GM12878 (cell line): ENCODE measurements around the gene ARID3B. TPM values are rescaled to one million over a fixed set of nuclear protein-coding genes. Genes with fewer than 3 reads are reported as not detected.

Experiments
- ATAC-seq: fragments of 200-7000 bp; cut with Tn5 transposase; 3 replicates; pipeline ENCODE4 v1.9.1; 2020; ENCODE audit warnings: mild to moderate bottlenecking, moderate library complexity
- BruUV-seq: library from RNA; stranded (reverse); fragments of 400-500 nt; replicated peaks from 2 replicates; lab custom pipeline; 2021; lab: Mats Ljungman, UMichigan
- CTCF ChIA-PET: fragments of 300-600 bp; sonication (Branson Sonifier 250); formaldehyde crosslinking; extraction: SDS; loops from one replicate; lab custom pipeline; 2021; ENCODE audit warnings: inconsistent platforms; lab: Yijun Ruan, JAX
- POLR2A ChIA-PET: fragments of 350-600 bp; formaldehyde crosslinking; extraction: SDS; loops from one replicate; lab custom pipeline; 2021; ENCODE audit warnings: inconsistent platforms; lab: Charles Lee
- RAD21 ChIA-PET: fragments of 300-600 bp; sonication (Branson Sonifier 250); formaldehyde crosslinking; loops from one replicate; lab custom pipeline; 2023; ENCODE audit warnings: antibody characterized with exemption; ENCODE audit not compliant: unreplicated experiment; lab: Charles Lee
- SMC1A ChIA-PET: fragments of 300-600 bp; sonication (Branson Sonifier 250); formaldehyde crosslinking; loops from one replicate; lab custom pipeline; 2023; ENCODE audit not compliant: unreplicated experiment, uncharacterized antibody; lab: Charles Lee
- DNase-seq: peaks from one replicate; pipeline ENCODE4 v3.0.0-alpha.2; 2011; ENCODE audit warnings: low read depth, low spot score
- FAIRE-seq: peaks from 3 replicates; lab custom pipeline; 2011; peaks lifted over from hg19 to GRCh38; lab: Jason Lieb, UNC
- H2AFZ ChIP-seq: 2 replicates; pipeline ENCODE4 v1.6.0; 2011; ENCODE audit warnings: low read depth, low read length, control low read depth; ENCODE audit not compliant: control insufficient read depth
- H3K27ac ChIP-seq: 2 replicates; pipeline ENCODE4 v1.5.1; 2011; ENCODE audit warnings: control low read depth; ENCODE audit not compliant: control insufficient read depth, insufficient read depth
- H3K27me3 ChIP-seq, 2 experiments: replicated peaks in 1 of 2; 2 replicates each; pipeline versions ENCODE4 v1.6.0 to v1.6.1; 2011; ENCODE audit warnings: low read length in 1 of 2; ENCODE audit not compliant: control insufficient read depth in 2 of 2, insufficient read depth in 2 of 2
- H3K36me3 ChIP-seq, 2 experiments: 2 replicates each; pipeline ENCODE4 v1.5.1; 2011; ENCODE audit warnings: low read length in 1 of 2; ENCODE audit not compliant: control insufficient read depth in 2 of 2, insufficient read depth in 2 of 2
- H3K4me1 ChIP-seq: 2 replicates; pipeline ENCODE4 v1.6.1; 2011; ENCODE audit warnings: mild to moderate bottlenecking, low read length, moderate library complexity, mixed read lengths; ENCODE audit not compliant: control insufficient read depth, insufficient read depth
- H3K4me2 ChIP-seq: 2 replicates; pipeline ENCODE4 v1.6.0; 2011; ENCODE audit warnings: control low read depth; ENCODE audit not compliant: control insufficient read depth, insufficient read depth
- H3K4me3 ChIP-seq: fragments of 200-600 bp; sonication (generic); 2 replicates; pipeline ENCODE4 v1.5.1; 2016
- H3K79me2 ChIP-seq: 2 replicates; pipeline ENCODE4 v1.6.0; 2011; ENCODE audit warnings: low read length; ENCODE audit not compliant: control insufficient read depth, insufficient read depth
- H3K9ac ChIP-seq: 2 replicates; pipeline ENCODE4 v1.8.0; 2011; ENCODE audit warnings: low read length, control low read depth, mixed read lengths; ENCODE audit not compliant: control insufficient read depth, insufficient read depth
- H3K9me3 ChIP-seq: replicated peaks from 3 replicates; pipeline ENCODE4 v1.5.1; 2011; ENCODE audit warnings: mild to moderate bottlenecking, low read length; ENCODE audit not compliant: control insufficient read depth, insufficient read depth
- H4K20me1 ChIP-seq: 2 replicates; pipeline ENCODE4 v1.6.0; 2011; ENCODE audit not compliant: control insufficient read depth, insufficient read depth
- E4F1 ChIP-seq: fragments of 450-650 bp; IDR thresholded peaks from 2 replicates; pipeline ENCODE4 v1.6.1; 2018; ENCODE audit warnings: borderline replicate concordance, mild to moderate bottlenecking; ENCODE audit not compliant: partially characterized antibody
- FOS ChIP-seq: IDR thresholded peaks from 3 replicates; pipeline ENCODE4 v1.6.1; 2011; ENCODE audit warnings: borderline replicate concordance; ENCODE audit not compliant: insufficient read length; ENCODE audit errors: extremely low read depth
- HDAC2 ChIP-seq: fragments of 200-600 bp; sonication (generic); IDR thresholded peaks from 2 replicates; pipeline ENCODE4 v1.6.1; 2017
- JUND ChIP-seq: IDR thresholded peaks from 2 replicates; pipeline ENCODE4 v1.6.1; 2012; ENCODE audit warnings: low read depth, mild to moderate bottlenecking, low read length, improper control_type of control experiment, moderate library complexity
- LARP7 ChIP-seq: fragments of 450-650 bp; IDR thresholded peaks from 2 replicates; pipeline ENCODE4 v1.6.1; 2017; ENCODE audit warnings: mild to moderate bottlenecking
- MLLT1 ChIP-seq: fragments of 450-650 bp; IDR thresholded peaks from 2 replicates; pipeline ENCODE4 v1.6.1; 2016; ENCODE audit warnings: mild to moderate bottlenecking
- PBX3 ChIP-seq: IDR thresholded peaks from 2 replicates; pipeline ENCODE4 v1.6.1; 2011; ENCODE audit warnings: mild to moderate bottlenecking, low read depth, low read length, moderate library complexity; ENCODE audit not compliant: insufficient replicate concordance
- POLR2A ChIP-seq: IDR thresholded peaks from 2 replicates; pipeline ENCODE4 v1.6.1; 2011; ENCODE audit warnings: low read depth, mild to moderate bottlenecking, low read length
- SIX5 ChIP-seq: IDR thresholded peaks from 2 replicates; pipeline ENCODE4 v1.6.1; 2011; ENCODE audit warnings: mild to moderate bottlenecking, low read depth, low read length, moderate library complexity; ENCODE audit not compliant: severe bottlenecking
- SUZ12 ChIP-seq: fragments of 200-600 bp; sonication (generic); IDR thresholded peaks from one replicate; pipeline ENCODE4 v1.6.1; 2018; ENCODE audit warnings: antibody characterized with exemption, mild to moderate bottlenecking; ENCODE audit not compliant: unreplicated experiment
- TAF1 ChIP-seq: IDR thresholded peaks from 2 replicates; pipeline ENCODE4 v1.6.1; 2011; ENCODE audit warnings: mild to moderate bottlenecking, low read depth, low read length, borderline replicate concordance
- TARDBP ChIP-seq: IDR thresholded peaks from 2 replicates; pipeline ENCODE4 v1.6.1; 2016; ENCODE audit warnings: borderline replicate concordance
- USF1 ChIP-seq: IDR thresholded peaks from 2 replicates; pipeline ENCODE4 v1.6.1; 2011; ENCODE audit warnings: borderline replicate concordance, low read depth, mild to moderate bottlenecking, moderate library complexity, mixed read lengths, low read length; ENCODE audit not compliant: insufficient read depth; ENCODE audit errors: extremely low read length
- WRNIP1 ChIP-seq: IDR thresholded peaks from 2 replicates; pipeline ENCODE4 v1.6.1; 2011; ENCODE audit warnings: low read depth, low read length, improper control_type of control experiment, borderline replicate concordance
- WGBS: methylation state at CpG from one replicate; pipeline ENCODE4 v1.1.6; 2016; ENCODE audit warnings: low lambda C conversion rate; ENCODE audit not compliant: insufficient replicate concordance, insufficient coverage; ENCODE audit errors: missing lambda C conversion rate; 5-methylcytosine and 5-hydroxymethylcytosine counted together
- in situ Hi-C: fragments of 300-500 bp; cut with MboI; formaldehyde crosslinking; loops from 9 replicates; pipeline ENCODE4 v1.14.3; 2018; ENCODE audit warnings: mixed read lengths
- intact Hi-C: fragments of 100-400 bp; cut with micrococcal nuclease; formaldehyde crosslinking; loops from one replicate; pipeline ENCODE4 v1.14.2; 2022; ENCODE audit not compliant: unreplicated experiment
- polyA plus RNA-seq, 11 experiments: library from polyadenylated mRNA; depleted of rRNA in 4 of 11; unstranded in 6 of 11; stranded (reverse) in 5 of 11; fragments of >200 nt; fragmentation: Nextera tagmentation in 4 of 11; fragmentation: Illumina TruSeq in 1 of 11; extraction: Ambion mirVana in 4 of 11; extraction: Trizol in 1 of 11; gene quantifications; 1 replicate in 1 of 11; 2 replicates in 10 of 11; pipeline versions ENCODE4 v1.2.1 to v1.2.3, GENCODE V29; 2011 to 2016; ENCODE audit warnings: inconsistent platforms in 2 of 11, missing spikeins in 2 of 11, low read depth in 1 of 11
- total RNA-seq, 4 experiments: library from RNA; depleted of rRNA in 3 of 4; stranded (reverse); fragments of >200 nt in 3 of 4; fragmentation: Illumina TruSeq in 1 of 4; extraction: Trizol in 1 of 4; gene quantifications; 2 replicates each; pipeline versions ENCODE4 v1.2.1 to v1.2.3, GENCODE V29; 2013 to 2021

Gene ARID3B
- total and polyA plus RNA-seq, 10 of the 15 experiments (the other 5 are each of a cell fraction or from before 2014, with no cell fraction given) = 1.1 to 33.4 (median 24.0) TPM

- TF ChIP-seq MLLT1 (0 out of 2 replicates have a peak, but pooled peaks have one; percentile 33), HDAC2 (no peak), JUND (no peak), FOS (no peak), SIX5 (no peak), POLR2A (peak; percentile 52)
Measured at GRCh38 chr15:74620636-74621545, 79.9 kb downstream of the ARID3B start (continued).

- Histone ChIP-seq H3K36me3 (peaks cover 67 to 68% of the 10 kb centered on the region in 2 experiments), H3K27me3 (no peaks in the 10 kb centered on the region), H3K9ac (no peak overlapping the region), H3K79me2 (peaks cover 56% of the 10 kb centered on the region), H4K20me1 (peaks cover 29% of the 10 kb centered on the region), H3K4me2 (no peak overlapping the region), H3K4me1 (peaks cover 28% of the 10 kb centered on the region), H2AFZ (no peak overlapping the region), H3K9me3 (no peaks in the 10 kb centered on the region), H3K4me3 (no peak overlapping the region), H3K27ac (no peak overlapping the region)
- intact Hi-C loops (loop anchor here (2.0 kb wide), 1 partner anchor 247 kb away; no protein-coding TSS in a partner anchor), in situ Hi-C loops (loop anchor here (5.0 kb wide), 1 partner anchor 244 kb away; no protein-coding TSS in a partner anchor)
- no TSS peak for BruUV-seq
- 86% methylated on average over 11 of the region's 16 CpGs for WGBS
- FAIRE-seq (no peak), DNase-seq (no peak), ATAC-seq (no peak)
- SMC1A ChIA-PET = interaction anchor here (0.8 to 1.2 kb wide), 3 partner anchors 10 to 247 kb away, joined by 3 to 4 read pairs (median 4); no protein-coding TSS in a partner anchor
- RAD21 ChIA-PET = no interaction called here
- POLR2A ChIA-PET = no interaction called here
- CTCF ChIA-PET = interaction anchor here (0.6 to 18.5 kb wide), 14 partner anchors 8 to 261 kb away, joined by 3 to 206 read pairs (median 4); no protein-coding TSS in a partner anchor
- TF ChIP-seq E4F1 = no peak
- no peak for TF ChIP-seq WRNIP1
- TF ChIP-seq TARDBP = no peak
- TF ChIP-seq TAF1 = no peak
- TF ChIP-seq USF1 = no peak
- TF ChIP-seq PBX3 = no peak
- TF ChIP-seq LARP7 = no peak
- TF ChIP-seq SUZ12 = no peak
Measured at GRCh38 chr15:74621546-74621920, 80.5 kb downstream of the ARID3B start.
